Left renal cortex interstitium (tissue), 4 donors: ENCODE data around the gene CDH26. TPM values are rescaled to one million over a fixed set of nuclear protein-coding genes. Genes with fewer than 3 reads are reported as not detected.

Source experiments
- DNase-seq, 4 donors: peaks; one replicate each; pipeline ENCODE4 v3.0.0-alpha.2; 2013; ENCODE audit warnings: low read depth in 4 of 4, low spot score in 2 of 4, missing footprints in 1 of 4
- polyA plus RNA-seq, 4 donors: library from polyadenylated mRNA; unstranded; fragments of 120-200 nt; gene quantifications; one replicate each; pipeline ENCODE4 v1.2.1, GENCODE V29; 2013; ENCODE audit not compliant: insufficient read length in 4 of 4

CDH26 gene
- polyA plus RNA-seq, result 1 to 10 TPM in 2 of 4 donors, under 1 TPM in 2; 0.27 to 1.7 (median 1.0) TPM

DNA sequence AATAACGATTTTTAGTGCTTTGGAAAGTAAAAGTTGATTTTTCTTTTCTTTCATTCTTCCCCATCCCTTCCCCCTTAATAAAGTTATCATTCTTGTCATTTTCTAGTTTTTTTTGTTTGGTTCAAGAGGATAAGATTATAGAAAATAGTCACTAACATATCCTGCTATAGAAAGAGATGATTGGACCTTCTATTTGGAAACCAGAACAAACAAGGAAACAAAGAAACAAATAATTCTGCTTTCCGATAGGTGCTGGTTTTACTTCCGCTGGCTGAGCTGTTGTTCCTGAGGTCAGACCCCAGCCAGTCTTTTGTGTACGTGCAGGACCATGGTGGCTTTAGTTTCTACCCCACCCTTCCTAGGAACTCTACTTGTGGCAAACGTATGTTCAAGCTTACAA is at the start of gene CDH26:
Gene CDH26, plus strand, starts transcription at position 301 of the 400 bp plus-strand sequence. CDS start 304 bp downstream, outside the sequence.
- no peak for DNase-seq

DNA sequence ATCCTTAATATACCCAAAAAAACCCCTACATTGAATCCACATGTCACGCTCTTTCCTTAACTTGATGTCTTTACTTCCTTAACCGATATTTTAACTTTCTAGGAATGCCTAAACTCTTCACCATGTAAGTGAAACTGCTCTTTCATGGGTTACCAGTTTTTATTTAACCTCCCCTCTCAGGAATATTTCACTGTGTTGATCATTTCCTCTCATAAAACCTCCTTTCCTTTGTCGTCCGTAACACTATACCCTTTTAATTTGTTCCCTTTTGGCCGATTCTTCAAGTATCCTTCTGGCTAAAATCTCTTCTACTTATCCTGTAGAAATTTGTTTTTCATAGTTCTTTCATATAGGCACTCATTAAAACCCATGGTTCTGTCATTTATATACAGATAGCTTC is 49.4 kb upstream of the CDH26 start:
- DNase-seq, result no peak

DNA sequence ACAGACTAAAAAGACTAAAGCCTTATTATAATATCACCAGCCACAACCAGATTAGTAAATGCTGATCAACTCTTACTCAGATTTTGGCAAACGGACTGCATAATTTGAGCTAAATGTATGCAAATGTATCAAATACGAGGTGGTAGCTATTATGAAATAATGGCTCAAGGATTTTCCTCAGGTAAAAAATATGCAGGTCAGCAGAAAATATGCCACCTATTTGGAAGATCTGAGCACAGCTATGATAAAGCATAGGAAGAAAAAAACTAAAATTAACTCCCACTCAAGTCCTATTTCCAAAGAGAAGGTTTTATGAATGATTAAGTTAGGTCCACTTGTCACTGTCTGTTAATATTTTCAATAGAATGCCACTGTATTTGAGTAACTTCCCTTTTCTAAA is 47.2 kb upstream of the CDH26 start:
- no peak for DNase-seq

DNA sequence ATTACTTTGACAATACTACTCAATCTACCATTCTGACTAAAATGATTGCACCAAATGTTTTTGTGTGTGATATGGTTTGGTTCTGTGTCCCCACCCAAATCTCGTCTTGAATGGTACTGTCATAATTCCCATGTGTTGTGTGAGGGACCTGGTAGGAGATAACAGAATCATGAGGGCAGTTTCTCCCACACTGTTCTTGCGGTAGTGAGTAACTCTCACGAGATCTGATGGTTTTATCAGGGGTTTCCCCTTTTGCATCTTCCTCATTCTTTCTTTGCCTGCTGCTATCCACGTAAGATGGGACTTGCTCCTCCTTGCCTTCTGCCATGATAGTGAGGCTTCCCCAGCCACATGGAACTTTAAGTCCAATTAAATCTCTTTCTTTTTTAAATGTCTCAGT is 45.6 kb upstream of the CDH26 start:
- no peak for DNase-seq

DNA sequence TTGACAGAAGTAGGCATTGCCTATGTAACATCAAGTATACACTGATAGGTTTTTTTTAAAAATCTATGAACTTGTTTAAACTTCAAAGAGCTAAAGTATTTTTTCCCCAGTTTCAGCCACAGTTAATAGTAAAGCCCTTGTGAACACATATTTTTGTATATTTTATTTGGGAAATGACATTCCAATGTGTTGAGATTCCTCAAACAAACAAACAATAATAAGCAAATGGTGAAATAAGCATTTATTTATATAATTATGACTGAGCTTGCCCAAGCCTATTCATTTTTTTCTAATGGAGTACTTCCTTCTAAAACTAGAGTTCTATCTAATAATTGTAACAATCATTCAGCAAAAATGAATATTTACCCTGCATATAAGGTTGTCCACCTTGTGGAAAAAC is 37.3 kb upstream of the CDH26 start:
- DNase-seq, result no peak

DNA sequence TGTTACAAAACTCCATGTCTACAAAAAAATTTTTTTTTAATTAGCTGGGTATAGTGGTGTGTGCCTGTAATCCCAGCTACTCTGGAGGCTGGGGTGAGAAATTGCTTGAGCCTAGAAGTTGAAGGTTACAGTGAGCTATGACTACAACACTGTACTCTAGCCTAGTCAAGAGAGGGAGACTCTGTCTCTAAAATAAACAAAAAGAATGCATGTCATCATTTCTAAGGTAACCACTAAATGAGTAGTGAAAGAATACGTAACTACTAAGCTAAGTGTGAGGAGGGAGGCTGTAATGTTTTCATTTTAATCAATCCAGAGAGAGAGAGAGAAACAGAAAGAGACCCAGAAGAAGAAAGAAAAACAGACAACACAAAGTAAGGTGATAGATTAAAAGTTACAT is 34.7 kb upstream of the CDH26 start:
- DNase-seq, result no peak

DNA sequence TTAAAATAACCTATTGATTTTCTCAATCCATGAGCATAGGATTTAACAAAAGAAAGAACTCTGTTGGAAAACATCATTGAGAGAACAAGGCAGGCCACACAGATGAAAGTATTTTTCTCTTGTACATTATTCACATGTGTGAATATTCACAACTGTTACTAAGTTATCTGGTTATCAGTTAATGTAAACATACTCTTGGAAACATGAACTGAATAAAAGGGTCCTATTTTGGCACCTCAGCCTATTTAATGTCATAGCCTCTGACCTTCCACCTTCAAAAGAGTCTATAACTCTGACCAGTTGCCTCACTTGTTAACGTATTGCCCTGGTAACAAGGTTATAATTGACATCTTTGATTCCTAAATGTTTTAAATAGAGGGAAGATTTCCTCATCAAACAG is 32.9 kb upstream of the CDH26 start:
- no peak for DNase-seq

DNA sequence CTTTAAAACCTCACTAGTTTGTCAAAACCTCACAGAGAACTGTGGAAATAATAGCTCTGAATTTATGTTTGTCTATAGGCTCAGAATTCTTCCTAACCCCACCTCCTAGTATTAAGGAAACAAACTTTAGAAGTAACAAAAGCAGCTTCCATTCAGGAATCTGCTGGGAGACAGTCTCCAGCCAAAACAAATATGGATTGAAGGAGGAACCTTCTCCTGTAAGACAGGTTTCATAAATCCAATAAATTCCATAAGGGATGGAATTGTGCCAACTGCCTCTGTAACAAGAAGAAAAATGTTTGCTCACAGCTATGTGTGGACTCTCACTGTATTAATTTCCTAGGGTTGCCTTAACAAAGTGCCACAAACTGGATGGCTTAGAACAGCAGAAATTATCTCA is 32.3 kb upstream of the CDH26 start:
- no peak for DNase-seq

DNA sequence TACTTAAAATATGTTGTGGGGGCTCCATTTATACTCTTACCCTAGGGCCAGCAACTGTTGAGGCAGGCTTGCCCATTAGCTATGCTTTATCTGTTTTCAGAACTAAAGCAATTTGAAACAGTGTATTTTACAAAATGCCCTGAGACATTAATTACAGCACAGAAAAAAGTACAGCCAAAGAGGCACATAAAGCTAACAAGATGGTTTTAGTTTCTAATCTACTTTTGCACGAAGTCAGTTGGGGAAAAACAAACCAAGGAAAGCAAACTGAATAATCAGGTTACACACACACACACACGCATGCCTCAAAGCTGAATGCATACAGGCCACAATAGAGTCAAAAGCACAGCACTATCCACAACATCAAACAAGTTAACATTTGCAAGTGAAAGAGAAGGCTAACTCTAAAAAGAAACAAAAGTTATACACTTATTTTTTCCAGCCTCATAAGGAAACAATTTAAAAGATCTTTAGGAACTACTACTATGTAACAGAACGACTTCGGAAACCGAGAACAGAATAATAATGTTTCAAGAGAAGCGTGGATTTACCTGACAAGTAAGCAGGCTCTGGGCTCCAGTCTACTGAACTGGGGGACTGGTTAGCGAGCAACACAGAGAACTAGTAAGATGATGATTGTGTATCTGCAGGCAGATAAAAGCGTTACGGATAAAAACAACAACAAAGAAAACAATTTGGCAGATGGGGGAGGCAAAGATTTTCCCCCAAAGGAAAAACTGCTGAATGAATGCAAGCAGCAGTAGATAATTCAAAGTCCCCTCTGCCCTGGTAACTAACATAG is 26.5 kb upstream of the CDH26 start:
- DNase-seq, result no peak

DNA sequence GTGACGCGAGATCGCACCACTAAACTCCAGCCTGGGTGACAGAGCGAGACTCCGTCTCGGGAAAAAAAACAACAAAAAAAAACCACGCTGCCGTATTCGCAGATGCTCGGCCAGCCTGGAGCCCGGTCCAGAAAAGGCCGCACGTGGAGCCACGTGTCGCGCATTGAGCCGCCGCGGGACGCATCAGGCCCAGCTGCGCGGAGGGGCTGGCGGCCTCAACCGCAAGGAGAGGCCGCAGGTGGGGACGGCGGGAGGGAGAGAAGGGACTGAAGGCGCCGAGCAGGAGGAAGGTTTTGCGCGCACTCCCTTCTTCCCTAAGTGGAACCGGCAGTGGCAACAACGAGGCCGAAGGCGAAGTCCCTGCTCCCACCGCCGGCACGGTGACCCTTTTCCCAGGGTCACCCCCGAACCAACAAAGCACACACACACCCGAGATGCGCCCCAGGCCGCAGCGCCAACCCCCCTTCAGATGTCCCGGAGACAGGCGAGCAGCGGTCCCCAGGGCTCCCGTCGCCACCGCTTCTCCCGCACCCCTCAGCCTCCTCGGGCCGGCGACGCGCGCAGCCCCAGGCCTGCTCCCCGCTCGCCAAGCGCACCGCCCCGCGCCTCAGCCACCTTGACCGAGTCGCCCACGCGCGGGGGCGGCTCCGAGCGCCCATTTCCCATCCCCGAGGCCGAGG is 25.5 kb upstream of the CDH26 start:
- no peak for DNase-seq

DNA sequence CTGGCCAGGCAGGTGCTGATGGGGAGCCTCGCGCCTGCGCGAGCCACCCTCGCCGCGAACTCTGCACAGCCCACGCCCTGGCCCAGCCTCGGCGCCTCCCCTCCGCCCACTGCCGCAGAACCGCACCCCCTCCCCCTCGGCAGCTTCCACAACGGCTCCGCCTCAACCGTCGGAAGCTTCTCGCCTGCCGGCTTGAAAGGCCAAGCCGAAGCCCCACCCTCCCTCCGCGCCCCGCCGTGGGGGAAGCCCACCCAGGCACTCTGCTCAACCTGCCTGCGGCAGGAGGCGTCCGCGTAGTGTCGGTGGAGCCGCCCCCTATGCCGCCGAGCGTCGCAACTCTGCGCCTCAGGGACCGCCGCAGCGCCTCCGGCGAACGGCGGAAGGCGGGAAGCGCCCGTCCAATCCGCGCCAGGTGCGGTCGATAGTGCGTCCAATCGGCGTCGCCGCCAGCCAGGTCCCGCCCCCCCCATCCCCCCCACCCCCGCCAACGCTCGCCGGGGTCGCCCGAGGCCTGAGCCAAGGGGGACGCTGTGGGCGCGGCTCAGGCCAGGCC is 24.9 kb upstream of the CDH26 start, which contains the start of gene SYCP2:
Gene SYCP2, minus strand, starts transcription at position 342 of the 553 bp plus-strand sequence. CDS start 11,224 bp downstream, outside the sequence.
- no peak for DNase-seq

DNA sequence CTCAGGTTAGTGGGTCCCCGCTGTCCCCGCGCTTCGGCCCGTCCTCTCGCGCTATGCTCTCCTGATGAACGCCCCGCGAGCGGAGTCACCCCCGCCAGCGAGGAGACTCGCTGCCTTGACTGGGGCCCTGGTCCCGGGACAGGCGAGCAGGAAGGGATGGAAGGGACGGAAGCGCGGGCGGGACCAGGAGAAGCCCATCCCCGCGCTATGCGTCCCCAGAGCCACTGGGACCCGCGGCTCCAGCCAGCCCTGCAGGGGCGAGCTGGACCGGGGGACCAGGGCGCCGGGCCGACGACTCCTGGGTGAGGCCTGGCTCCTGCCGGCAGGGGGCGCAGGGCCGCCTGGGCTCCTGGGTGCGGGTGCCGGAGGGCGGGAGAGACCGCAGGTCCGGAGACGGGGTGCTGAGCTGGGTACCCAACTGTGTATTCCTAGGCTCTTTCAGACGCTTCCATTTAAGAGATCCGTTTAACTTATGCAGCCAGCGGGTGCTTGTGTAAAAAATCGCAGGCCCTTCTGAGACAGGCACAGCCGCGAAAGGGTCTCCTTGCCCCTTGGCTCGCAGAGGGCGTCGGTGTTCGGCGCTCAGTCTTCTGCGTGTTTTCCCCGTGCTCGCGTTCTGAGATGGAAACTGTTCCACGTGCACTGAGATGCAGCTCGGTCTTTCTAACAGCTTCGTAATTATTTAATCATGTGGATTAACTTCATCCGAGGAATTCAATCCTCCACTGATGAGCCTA is 24.2 kb upstream of the CDH26 start:
- peak; percentile 41 to 62 (median 61) for DNase-seq

DNA sequence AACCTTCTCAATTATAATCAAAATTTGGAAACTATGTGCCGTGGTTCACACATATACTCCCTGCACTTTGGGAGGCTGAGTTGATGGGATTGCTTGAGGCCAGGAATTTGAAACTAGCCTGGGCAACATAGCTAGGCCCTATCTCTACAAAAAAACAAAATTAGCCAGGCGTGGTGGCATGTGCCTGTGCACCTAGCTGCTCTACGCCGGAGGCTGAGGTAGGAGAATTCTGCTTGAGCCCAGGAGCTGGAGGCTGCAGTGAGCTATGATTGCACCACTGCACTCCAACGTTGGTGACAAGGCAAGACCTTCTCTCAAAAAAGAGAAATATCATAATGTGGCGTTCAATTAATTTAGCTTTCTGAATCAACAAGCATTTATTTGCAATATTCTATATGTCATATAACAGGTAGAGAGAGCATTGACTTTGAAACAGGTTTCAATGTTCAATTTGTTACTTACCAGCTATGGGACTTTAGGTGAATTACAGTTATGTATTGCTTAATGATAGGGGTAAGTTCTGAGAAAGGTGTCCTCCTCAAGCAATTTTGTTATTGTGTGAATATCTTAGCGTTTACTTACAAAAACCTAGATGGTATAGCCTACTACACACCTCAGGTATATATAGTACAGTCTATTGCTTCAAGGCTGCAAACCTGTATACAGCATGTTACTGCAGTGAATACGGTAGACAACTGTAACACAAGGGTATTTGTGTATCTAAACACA is 22.6 kb upstream of the CDH26 start:
- no peak for DNase-seq

DNA sequence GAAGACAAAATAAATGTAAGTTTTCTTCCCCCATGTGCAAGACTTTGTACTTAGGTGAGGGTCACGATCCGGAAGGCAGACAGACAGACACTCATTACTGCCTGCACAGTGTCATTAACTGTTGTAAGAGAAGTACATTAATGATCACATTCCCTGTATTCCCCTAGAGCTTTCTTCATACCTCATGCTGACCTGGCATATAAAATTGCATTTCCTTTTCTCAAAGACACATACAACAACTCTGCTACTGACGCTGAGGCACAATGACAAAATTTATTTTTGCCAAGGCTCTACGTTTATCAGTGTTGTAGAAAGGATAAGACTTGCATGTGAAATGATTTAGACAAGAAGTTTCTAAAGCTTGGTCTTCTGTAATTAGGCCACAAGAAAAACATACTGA is 21.8 kb upstream of the CDH26 start:
- DNase-seq, result no peak

DNA sequence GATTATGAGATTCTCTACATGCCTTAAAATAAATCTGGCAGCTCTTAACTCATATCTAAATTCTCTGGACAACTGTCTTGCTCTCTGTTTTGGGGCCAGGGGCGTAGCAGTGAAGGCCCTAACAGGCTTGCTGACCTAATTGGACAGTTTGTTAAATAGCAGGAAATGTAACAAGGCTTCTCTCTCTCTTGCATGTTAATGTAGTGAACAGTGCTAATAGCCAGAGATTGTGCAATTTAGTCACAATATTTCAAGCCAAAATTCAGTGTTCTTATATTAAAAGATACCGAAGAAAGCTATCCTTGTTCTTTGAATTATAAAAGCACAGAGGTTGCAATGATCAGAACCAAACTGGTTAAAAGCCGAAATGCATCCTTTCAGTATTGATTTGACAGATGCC is 21.1 kb upstream of the CDH26 start:
- no peak for DNase-seq

DNA sequence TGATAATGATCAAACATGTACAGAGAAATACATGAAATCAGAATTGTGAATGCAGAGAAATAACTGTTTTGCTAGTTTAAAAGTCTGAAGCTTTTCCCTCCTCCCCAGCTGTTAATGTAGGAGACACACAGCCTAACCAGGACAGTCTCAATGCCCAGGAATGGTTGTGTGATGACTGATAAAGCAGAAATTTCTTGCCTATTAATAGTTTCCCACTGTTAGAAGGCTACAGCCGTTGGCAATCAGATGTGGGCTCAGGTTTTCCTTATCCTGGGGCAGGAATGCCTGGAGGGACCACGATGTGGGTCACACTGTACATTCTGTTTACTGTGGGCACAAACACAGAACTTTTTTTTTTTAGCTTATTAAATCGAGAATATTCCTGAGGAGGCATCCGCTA is 20.0 kb upstream of the CDH26 start:
- DNase-seq, result no peak

DNA sequence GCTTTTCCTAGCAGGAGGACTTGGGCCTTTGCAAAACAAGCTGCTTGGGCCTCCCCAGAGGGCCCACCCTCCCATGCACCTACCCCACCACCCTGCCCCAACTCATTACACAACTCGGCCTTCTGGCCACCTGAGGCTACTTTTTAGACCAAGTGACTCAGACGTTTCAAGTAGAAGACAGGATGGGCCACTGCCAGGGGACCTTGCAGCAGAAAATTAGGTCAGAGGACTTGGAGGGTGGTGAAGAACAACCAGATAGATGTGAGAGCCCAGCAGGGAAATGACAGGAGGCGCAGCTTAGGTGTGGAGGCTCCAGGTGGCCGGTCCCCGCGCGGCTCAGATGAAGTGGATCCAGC is 19.5 kb upstream of the CDH26 start:
- no peak for DNase-seq

DNA sequence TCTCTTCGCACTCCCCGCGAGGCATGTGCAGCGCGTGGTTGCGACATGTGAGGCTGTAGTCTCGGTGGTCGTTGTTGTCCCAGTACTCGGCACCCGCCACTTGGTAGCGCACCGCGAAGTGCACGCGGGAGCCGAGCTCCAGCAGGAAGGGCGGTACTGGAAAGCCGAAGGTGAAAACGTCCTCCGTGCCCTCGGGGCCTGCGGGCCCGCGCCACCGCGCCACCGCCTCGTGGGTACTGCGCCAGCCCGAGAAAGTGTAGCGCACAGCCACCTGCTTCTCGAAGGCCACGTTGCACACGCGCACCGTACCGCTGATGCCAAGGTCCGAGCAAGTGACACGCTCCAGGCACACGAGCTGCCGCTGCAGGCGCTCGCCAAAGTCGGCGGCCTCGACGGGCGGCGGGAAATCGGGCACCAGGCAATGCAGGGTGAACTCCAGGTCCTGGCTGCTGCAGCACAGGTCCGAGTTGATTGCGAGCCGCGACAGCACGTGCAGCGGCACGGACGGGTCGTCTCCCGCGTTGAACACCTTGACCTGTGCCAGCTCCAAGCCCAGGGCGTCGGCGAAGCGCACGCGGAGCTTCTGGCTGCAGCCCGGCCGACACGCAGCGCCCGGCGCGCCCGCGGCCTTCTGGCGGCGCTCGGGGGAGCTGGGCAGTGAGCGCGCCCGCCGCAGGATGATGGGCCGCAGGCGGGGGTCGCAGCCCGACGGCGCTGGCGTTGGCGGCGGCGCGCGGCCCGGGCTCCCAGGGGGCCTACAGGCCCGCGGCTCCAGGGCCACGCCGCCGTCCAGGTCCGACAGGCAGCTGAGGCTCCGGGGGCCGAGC is 19.0 kb upstream of the CDH26 start:
- DNase-seq, result no peak

DNA sequence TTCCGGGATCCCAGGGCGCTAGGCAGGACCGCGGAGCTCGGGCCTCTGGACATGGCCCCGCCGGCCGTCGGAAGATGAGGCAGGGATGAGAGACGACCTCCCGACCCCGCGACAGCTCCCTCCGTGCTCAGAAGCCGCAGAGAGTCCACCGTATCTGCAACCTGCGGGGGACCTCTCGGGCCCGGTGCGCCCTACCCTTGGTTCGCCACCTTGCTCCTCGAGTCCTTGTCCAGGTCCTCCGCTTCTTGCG is 18.4 kb upstream of the CDH26 start:
- DNase-seq, result no peak
